8988T (cell line): ENCODE measurements around the gene LDHAL6A.
A peak's percentile ranks its signal among the peaks of the same experiment; 100 is the strongest.

Source experiments
- DNase-seq: peaks from one replicate; pipeline ENCODE4 v3.0.0; 2011

The LDHAL6A gene

GRCh38 chr11:18490736-18491485 is 35.3 kb downstream of the LDHAL6A start:
- no peak for DNase-seq

GRCh38 chr11:18491924-18492323 is 36.3 kb downstream of the LDHAL6A start:
- DNase-seq, result no peak

GRCh38 chr11:18492888-18493287 is 37.2 kb downstream of the LDHAL6A start:
- no peak for DNase-seq

- DNase-seq, result no peak
Measured at GRCh38 chr11:18493310-18493709, 37.7 kb downstream of the LDHAL6A start.

GRCh38 chr11:18495271-18495670 is 39.6 kb downstream of the LDHAL6A start:
- no peak for DNase-seq

GRCh38 chr11:18495703-18496102 is 40.0 kb downstream of the LDHAL6A start:
- DNase-seq, result no peak

GRCh38 chr11:18498039-18498438 is 42.4 kb downstream of the LDHAL6A start:
- DNase-seq, result no peak

GRCh38 chr11:18501629-18502028 is 46.0 kb downstream of the LDHAL6A start:
- no peak for DNase-seq

- DNase-seq, result no peak
Measured at GRCh38 chr11:18502352-18502751, 46.7 kb downstream of the LDHAL6A start.

- no peak for DNase-seq
Measured at GRCh38 chr11:18521122-18521521, 65.5 kb downstream of the LDHAL6A start.

- no peak for DNase-seq
Measured at GRCh38 chr11:18522388-18522787, 66.7 kb downstream of the LDHAL6A start.

- DNase-seq, result no peak
Measured at GRCh38 chr11:18523084-18523483, 67.4 kb downstream of the LDHAL6A start.

- DNase-seq, result no peak
Measured at GRCh38 chr11:18524248-18524647, 68.6 kb downstream of the LDHAL6A start.

- DNase-seq, result no peak
Measured at GRCh38 chr11:18526130-18526520, 70.5 kb downstream of the LDHAL6A start.

GRCh38 chr11:18526521-18527296 is 71.1 kb downstream of the LDHAL6A start, which contains the start of gene TSG101:
Gene TSG101 (minus strand): TSS chr11:18526942. CDS start chr11:18526816, 126 bp downstream.
- DNase-seq, result peak; percentile 85

- DNase-seq, result no peak
Measured at GRCh38 chr11:18527512-18527911, 71.9 kb downstream of the LDHAL6A start.
